HG02610 (cell line): ENCODE data around the gene SUGP2.
A peak's percentile ranks its signal among the peaks of the same experiment; 100 is the strongest.
"Not testable (repeated sequence)": the region's sequence is repeated elsewhere in the genome, so short reads cannot be mapped to it uniquely, and the experiment has no call there.

Experiments used
- ATAC-seq: cut with Tn5 transposase; IDR thresholded peaks from one replicate; pipeline ENCODE4 v1.9.1; 2021; ENCODE audit warnings: mild to moderate bottlenecking, moderate library complexity; ENCODE audit not compliant: unreplicated experiment

SUGP2 gene

GRCh38 chr19:19033176-19033425 lies 216 bp downstream of the SUGP2 start:
- ATAC-seq, result no peak

GRCh38 chr19:19032420-19033175 lies 719 bp downstream of the SUGP2 start:
- peak; percentile 53 for ATAC-seq

- ATAC-seq, result no peak
Observed at GRCh38 chr19:19031891-19032290, 1.4 kb downstream of the SUGP2 start.

- ATAC-seq, result no peak
Observed at GRCh38 chr19:19028526-19028925, 4.8 kb downstream of the SUGP2 start.

GRCh38 chr19:19027228-19027627 lies 6.1 kb downstream of the SUGP2 start:
- no peak for ATAC-seq

GRCh38 chr19:19026299-19026971 lies 6.9 kb downstream of the SUGP2 start:
- ATAC-seq, result no peak

- ATAC-seq, result no peak
Observed at GRCh38 chr19:19025861-19026260, 7.5 kb downstream of the SUGP2 start.

- ATAC-seq, result not testable (repeated sequence)
Observed at GRCh38 chr19:19023376-19023775, 9.9 kb downstream of the SUGP2 start.

GRCh38 chr19:19022380-19022961 lies 10.8 kb downstream of the SUGP2 start:
- no peak for ATAC-seq

GRCh38 chr19:19021115-19021514 lies 12.2 kb downstream of the SUGP2 start:
- ATAC-seq, result no peak

- ATAC-seq, result no peak
Observed at GRCh38 chr19:19010551-19010950, 22.8 kb downstream of the SUGP2 start.

GRCh38 chr19:19009951-19010350 lies 23.4 kb downstream of the SUGP2 start:
- no peak for ATAC-seq

GRCh38 chr19:19006213-19006612 lies 27.1 kb downstream of the SUGP2 start:
- no peak for ATAC-seq

GRCh38 chr19:19004144-19004543 lies 29.2 kb downstream of the SUGP2 start:
- ATAC-seq, result no peak

- ATAC-seq, result no peak
Observed at GRCh38 chr19:18999896-19000620, 33.3 kb downstream of the SUGP2 start.

- no peak for ATAC-seq
Observed at GRCh38 chr19:18999016-18999758, 34.1 kb downstream of the SUGP2 start.

GRCh38 chr19:18998276-18998675 lies 35.0 kb downstream of the SUGP2 start:
- no peak for ATAC-seq

GRCh38 chr19:18996796-18997394 lies 36.4 kb downstream of the SUGP2 start:
- no peak for ATAC-seq

GRCh38 chr19:18996351-18996750 lies 37.0 kb downstream of the SUGP2 start:
- no peak for ATAC-seq

- no peak for ATAC-seq
Observed at GRCh38 chr19:18995804-18996241, 37.5 kb downstream of the SUGP2 start.

GRCh38 chr19:18993115-18993514 lies 40.2 kb downstream of the SUGP2 start:
- no peak for ATAC-seq
